ENCODE data around the gene SHISAL1.

The SHISAL1 gene

DNA sequence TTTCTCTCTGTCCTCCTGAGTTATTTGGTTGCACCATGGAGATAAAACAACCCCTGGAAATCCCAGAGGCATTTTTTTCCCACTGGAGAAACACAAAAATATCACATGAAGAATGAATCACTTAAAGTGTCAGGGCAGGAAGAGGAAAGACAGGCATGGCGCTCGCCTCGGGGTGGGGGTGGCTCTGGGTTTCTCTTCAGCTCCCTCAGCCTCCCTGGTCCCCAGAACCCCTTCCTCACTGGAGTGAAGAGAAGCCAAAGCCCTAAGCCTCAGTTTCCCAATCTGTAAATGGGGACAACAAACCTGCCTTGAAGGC, 938 bp downstream of the SHISAL1 start:
- TF ChIP-seq CTCF (conservative IDR thresholded peaks at IDR 0.05; ENCODE audit: control insufficient read depth, insufficient read depth, low read depth, low read length) = no peak
- peak; percentile 73 for DNase-seq (ENCODE audit: low read depth)
- no peak overlapping the region for H3K4me3 ChIP-seq (ENCODE audit: control insufficient read depth, low read depth, low read length)

DNA sequence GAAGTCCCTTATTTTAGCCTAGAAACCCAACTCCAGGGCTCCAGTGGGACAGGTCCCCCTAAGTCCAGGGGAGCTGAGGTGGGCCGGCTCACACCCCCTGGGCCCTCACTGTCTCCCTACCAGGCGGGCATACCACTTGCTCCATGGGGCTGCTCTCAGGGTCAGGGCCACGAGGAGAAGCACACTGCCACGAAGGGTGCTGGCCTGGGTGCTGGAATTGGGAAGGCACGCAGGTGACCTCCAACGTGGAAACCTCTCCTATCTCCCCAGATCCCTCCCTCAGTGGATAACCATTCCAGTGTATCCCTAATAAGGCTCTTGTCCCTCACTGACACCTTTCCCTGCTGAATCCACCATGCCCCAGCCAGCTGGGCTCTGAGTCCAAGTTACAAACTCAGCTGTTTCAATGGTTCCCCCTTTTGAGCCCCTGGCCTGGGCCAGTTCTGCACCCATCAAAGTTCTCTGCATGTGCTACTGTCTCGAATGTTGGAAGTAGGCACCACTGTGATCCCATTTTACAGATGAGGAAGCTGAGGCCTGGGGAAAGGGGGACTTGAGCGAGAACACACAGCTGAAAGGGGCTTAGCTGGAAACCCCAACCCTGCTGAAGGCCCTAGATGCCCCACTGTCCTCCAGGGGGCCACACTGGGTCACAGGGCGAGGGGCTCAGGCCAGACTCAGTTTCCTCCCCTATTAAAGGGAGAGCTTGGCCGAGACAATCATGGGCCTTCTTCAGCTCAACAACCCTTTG, 1.5 kb downstream of the SHISAL1 start:
- no peak for DNase-seq (ENCODE audit: low read depth)
- no peak for TF ChIP-seq CTCF (conservative IDR thresholded peaks at IDR 0.05; ENCODE audit: control insufficient read depth, insufficient read depth, low read depth, low read length)
- no peak overlapping the region for H3K4me3 ChIP-seq (ENCODE audit: control insufficient read depth, low read depth, low read length)

- no peak for TF ChIP-seq CTCF (conservative IDR thresholded peaks at IDR 0.05; ENCODE audit: control insufficient read depth, insufficient read depth, low read depth, low read length)
- no peak overlapping the region for H3K4me3 ChIP-seq (ENCODE audit: control insufficient read depth, low read depth, low read length)
- DNase-seq (ENCODE audit: low read depth) = peak; percentile 30
Observed at GRCh38 chr22:44309647-44310046, 3.1 kb downstream of the SHISAL1 start.

DNA sequence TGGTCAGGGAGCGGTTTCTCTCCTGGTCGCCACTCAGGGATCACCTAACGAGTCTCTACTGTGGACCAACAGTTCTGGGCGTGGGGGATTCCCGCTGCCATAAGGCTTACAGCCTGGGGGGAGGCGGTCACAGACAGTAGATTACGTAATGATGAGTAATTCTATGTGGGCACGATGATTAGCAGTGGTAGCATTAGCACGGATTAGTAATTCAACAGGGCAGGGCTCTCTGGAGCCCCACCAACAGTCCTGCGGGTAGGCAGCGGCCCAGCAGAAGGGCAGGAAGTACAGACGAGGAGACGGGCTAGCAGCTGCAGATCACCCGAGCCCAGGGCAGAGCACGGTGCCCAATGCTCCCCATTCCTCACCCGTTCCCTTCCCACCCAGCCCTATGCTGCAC, 3.6 kb downstream of the SHISAL1 start:
- H3K4me3 ChIP-seq (ENCODE audit: control insufficient read depth, low read depth, low read length) = no peak overlapping the region
- no peak for TF ChIP-seq CTCF (conservative IDR thresholded peaks at IDR 0.05; ENCODE audit: control insufficient read depth, insufficient read depth, low read depth, low read length)
- peak; percentile 95 for DNase-seq (ENCODE audit: low read depth)

- DNase-seq (ENCODE audit: low read depth) = no peak
- TF ChIP-seq CTCF (conservative IDR thresholded peaks at IDR 0.05; ENCODE audit: control insufficient read depth, insufficient read depth, low read depth, low read length) = no peak
- H3K4me3 ChIP-seq (ENCODE audit: control insufficient read depth, low read depth, low read length) = no peak overlapping the region
Observed at GRCh38 chr22:44307509-44308169, 5.1 kb downstream of the SHISAL1 start.

DNA sequence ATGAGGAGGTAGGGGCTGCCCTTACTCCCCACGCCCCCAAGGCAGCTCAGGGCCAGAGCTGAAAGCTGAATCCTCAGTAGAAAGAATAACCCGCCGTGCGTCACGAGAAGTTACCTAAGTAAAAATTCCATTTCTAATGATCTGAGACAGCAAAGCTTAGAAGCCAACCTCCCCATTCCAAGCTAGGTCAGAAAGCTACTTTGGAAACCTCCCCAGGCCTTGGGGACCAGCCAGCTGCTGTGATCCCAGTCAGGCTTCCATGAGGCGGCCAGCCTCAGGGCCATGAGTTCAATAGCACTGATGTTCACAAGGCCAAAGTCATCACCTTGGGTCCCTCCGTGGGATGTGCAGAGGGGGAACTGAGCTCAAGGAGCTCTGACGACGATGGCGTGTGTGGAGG, 6.9 kb downstream of the SHISAL1 start:
- no peak for TF ChIP-seq CTCF (conservative IDR thresholded peaks at IDR 0.05; ENCODE audit: control insufficient read depth, insufficient read depth, low read depth, low read length)
- DNase-seq (ENCODE audit: low read depth) = peak; percentile 22
- no peak overlapping the region for H3K4me3 ChIP-seq (ENCODE audit: control insufficient read depth, low read depth, low read length)
